Measurements from ENCODE around the gene BCAM. TPM values are rescaled to one million over a fixed set of nuclear protein-coding genes. Genes with fewer than 3 reads are reported as not detected.

BCAM gene
- total RNA-seq, 1 experiment from 2014 or later, result 146 TPM

DNA sequence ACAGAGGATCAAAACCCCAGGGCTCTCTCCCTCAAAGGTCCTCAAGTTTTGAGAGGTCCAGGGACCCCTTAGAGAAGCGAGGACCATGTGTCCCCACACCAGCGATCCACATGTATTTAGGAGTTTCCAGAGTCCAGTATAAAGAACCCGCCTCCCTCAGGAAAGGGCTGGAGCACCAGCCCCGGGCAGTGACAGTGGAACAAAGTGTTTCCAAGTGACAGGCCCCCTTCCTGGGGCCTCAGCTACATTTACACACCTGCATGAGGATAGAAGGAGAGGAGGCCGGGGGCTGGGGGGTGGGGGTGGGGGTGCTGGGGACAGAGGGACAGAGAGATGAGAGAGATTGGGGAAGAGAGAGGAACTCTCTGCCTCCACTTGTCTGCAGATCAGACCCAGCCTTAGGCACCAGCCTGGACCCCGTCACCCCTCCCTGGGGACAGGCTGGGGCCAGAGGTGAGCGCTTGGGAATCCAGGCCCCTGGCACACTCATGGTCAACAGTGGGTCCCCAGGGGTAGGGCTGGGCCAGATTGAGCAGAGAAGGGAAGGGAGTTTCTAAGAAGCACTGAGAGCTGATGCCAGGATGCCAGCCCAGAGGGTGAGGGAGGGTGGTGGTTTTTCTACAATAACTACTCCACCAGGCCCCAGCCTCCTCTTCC, 802 bp downstream of the BCAM start:
- Histone ChIP-seq H3K4me3 (peak overlapping the region; percentile 95), H3K9me3 (ENCODE audit: insufficient read depth, low read depth) (no peaks in the 10 kb centered on the region), H3K4me2 (peak overlapping the region; percentile 96), H3K36me3 (ENCODE audit: low read depth) (0 out of 2 replicates have a peak, but pooled peaks cover 10% of the 10 kb centered on the region), H3K27ac (0 out of 2 replicates have a peak overlapping the region, but pooled peaks have one; percentile 24), H3K27me3 (ENCODE audit: insufficient read depth, low read depth) (no peaks in the 10 kb centered on the region), H3K4me1 (replicated peaks; ENCODE audit: insufficient read depth) (peaks cover 36% of the 10 kb centered on the region), H2AFZ (0 out of 2 replicates have a peak overlapping the region, but pooled peaks have one; percentile 79), H4K20me1 (ENCODE audit: insufficient read depth) (peaks cover 12% of the 10 kb centered on the region), H3K79me2 (ENCODE audit: low read depth) (peaks cover 14% of the 10 kb centered on the region), H3K9me2 (ENCODE audit: insufficient read depth) (no peaks in the 10 kb centered on the region), H3F3A (ENCODE audit: insufficient read depth, low read depth) (peaks cover 52% of the 10 kb centered on the region)
- BruUV-seq (replicated peaks), result no TSS peak
- DNase-seq, result no peak
- no peak for TF ChIP-seq EZH2 (IDR thresholded peaks at IDR 0.05; ENCODE audit: low read depth)
- TF ChIP-seq, protein P1, sequence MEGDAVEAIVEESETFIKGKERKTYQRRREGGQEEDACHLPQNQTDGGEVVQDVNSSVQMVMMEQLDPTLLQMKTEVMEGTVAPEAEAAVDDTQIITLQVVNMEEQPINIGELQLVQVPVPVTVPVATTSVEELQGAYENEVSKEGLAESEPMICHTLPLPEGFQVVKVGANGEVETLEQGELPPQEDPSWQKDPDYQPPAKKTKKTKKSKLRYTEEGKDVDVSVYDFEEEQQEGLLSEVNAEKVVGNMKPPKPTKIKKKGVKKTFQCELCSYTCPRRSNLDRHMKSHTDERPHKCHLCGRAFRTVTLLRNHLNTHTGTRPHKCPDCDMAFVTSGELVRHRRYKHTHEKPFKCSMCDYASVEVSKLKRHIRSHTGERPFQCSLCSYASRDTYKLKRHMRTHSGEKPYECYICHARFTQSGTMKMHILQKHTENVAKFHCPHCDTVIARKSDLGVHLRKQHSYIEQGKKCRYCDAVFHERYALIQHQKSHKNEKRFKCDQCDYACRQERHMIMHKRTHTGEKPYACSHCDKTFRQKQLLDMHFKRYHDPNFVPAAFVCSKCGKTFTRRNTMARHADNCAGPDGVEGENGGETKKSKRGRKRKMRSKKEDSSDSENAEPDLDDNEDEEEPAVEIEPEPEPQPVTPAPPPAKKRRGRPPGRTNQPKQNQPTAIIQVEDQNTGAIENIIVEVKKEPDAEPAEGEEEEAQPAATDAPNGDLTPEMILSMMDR (conservative IDR thresholded peaks at IDR 0.05), result no peak
- POLR2A ChIA-PET (ENCODE audit: unreplicated experiment), result no interaction called here
- intact Hi-C loops (cut with micrococcal nuclease; ENCODE audit: unreplicated experiment), result loop anchor here (2.0 kb wide), 1 partner anchor 81 kb away; the partner anchor contains the start of gene TOMM40
- CTCF ChIA-PET, result interaction anchor here (0.6 to 1.3 kb wide), 2 partner anchors 15 to 239 kb away, joined by 4 to 5 read pairs; no protein-coding TSS in a partner anchor

DNA sequence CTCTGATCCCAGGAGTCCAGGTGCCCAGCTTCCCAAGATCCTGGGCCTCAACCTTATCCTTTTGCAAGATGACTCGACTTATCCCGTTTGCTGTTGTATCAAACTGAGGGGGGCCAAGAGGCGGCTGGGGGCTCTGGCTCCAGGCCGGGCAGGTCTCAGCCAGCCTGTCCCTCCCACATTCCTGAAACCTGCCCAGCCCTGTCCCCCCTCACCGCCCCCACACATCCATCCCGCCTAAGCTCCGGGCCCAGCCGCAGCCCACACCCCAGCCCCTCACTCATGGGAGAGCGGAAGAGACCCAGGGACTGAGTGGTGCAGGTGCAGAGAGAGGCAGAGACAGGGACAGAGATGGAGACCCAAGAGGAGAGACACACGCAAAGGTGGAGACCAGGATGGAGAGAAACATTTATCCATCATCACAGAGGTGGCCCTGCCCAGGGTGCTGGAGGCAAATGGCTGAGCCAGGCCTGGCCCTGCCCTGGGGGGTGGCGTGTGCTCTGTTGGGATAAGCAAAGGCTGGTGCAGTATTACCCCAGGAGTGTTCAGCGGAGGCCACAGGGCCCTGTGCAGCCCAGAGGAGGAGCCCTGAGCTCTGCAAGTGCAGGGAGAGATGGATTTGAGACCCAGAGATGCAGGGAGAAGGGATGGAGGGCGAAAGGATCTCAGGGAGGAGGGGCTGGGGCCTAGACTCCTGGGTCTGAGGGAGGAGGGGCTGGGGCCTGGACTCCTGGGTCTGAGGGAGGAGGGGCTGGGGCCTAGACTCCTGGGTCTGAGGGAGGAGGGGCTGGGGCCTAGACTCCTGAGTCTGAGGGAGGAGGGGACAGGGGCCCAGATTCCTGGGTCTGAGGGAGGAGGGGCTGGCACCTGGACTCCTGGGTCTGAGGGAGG, 1.6 kb downstream of the BCAM start:
- H3K9me3 ChIP-seq (ENCODE audit: insufficient read depth, low read depth), result no peaks in the 10 kb centered on the region
- BruUV-seq (replicated peaks), result no TSS peak
- TF ChIP-seq, protein P1 (conservative IDR thresholded peaks at IDR 0.05), result no peak
- no peak for TF ChIP-seq EZH2 (IDR thresholded peaks at IDR 0.05; ENCODE audit: low read depth)
- H3K36me3 ChIP-seq (ENCODE audit: low read depth), result 0 out of 2 replicates have a peak, but pooled peaks cover 10% of the 10 kb centered on the region
- no peak overlapping the region for H2AFZ ChIP-seq
- ChIA-PET POLR2A (ENCODE audit: unreplicated experiment) (interaction anchor here (0.6 kb wide), 1 partner anchor 27 kb away, joined by 18 read pairs; no protein-coding TSS in a partner anchor), CTCF (interaction anchor here (0.6 kb wide), 1 partner anchor 670 kb away, joined by 3 read pairs; no protein-coding TSS in a partner anchor)
- peaks cover 12% of the 10 kb centered on the region for H4K20me1 ChIP-seq (ENCODE audit: insufficient read depth)
- H3F3A ChIP-seq (ENCODE audit: insufficient read depth, low read depth), result peaks cover 49% of the 10 kb centered on the region
- peaks cover 36% of the 10 kb centered on the region for H3K4me1 ChIP-seq (replicated peaks; ENCODE audit: insufficient read depth)
- intact Hi-C loops (cut with micrococcal nuclease; ENCODE audit: unreplicated experiment), result no loop called here
- H3K9me2 ChIP-seq (ENCODE audit: insufficient read depth), result no peaks in the 10 kb centered on the region
- DNase-seq, result no peak
- peaks cover 14% of the 10 kb centered on the region for H3K79me2 ChIP-seq (ENCODE audit: low read depth)
- no peaks in the 10 kb centered on the region for H3K27me3 ChIP-seq (ENCODE audit: insufficient read depth, low read depth)
- H3K4me2 ChIP-seq, result peak overlapping the region; percentile 96
- H3K4me3 ChIP-seq, result no peak overlapping the region; the same call in 1 of the 2 replicates
- no peak overlapping the region for H3K27ac ChIP-seq

DNA sequence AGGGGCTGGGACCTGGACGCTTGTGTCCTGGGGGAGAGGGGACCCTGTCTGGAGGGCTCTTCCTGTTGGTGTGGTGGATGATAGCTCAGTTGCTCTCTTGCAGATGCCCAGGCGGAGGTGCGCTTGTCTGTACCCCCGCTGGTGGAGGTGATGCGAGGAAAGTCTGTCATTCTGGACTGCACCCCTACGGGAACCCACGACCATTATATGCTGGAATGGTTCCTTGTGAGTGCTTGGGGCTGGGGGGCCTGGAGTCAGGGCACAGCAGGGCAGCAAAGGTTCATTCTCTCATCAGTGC, 2.2 kb downstream of the BCAM start:
- BruUV-seq (replicated peaks), result no TSS peak
- Histone ChIP-seq H2AFZ (no peak overlapping the region), H3K79me2 (ENCODE audit: low read depth) (peaks cover 14% of the 10 kb centered on the region), H3K27ac (no peak overlapping the region), H3K9me2 (ENCODE audit: insufficient read depth) (no peaks in the 10 kb centered on the region), H3K4me3 (no peak overlapping the region), H4K20me1 (ENCODE audit: insufficient read depth) (peaks cover 12% of the 10 kb centered on the region), H3K27me3 (ENCODE audit: insufficient read depth, low read depth) (no peaks in the 10 kb centered on the region), H3K4me1 (replicated peaks; ENCODE audit: insufficient read depth) (peaks cover 36% of the 10 kb centered on the region), H3K4me2 (no peak overlapping the region), H3F3A (ENCODE audit: insufficient read depth, low read depth) (peaks cover 46% of the 10 kb centered on the region), H3K9me3 (ENCODE audit: insufficient read depth, low read depth) (no peaks in the 10 kb centered on the region), H3K36me3 (ENCODE audit: low read depth) (0 out of 2 replicates have a peak, but pooled peaks cover 10% of the 10 kb centered on the region)
- TF ChIP-seq, protein P1 (conservative IDR thresholded peaks at IDR 0.05), result no peak
- no peak for TF ChIP-seq EZH2 (IDR thresholded peaks at IDR 0.05; ENCODE audit: low read depth)
- no peak for DNase-seq
- ChIA-PET CTCF (no interaction called here), POLR2A (ENCODE audit: unreplicated experiment) (interaction anchor here (0.6 kb wide), 1 partner anchor 28 kb away, joined by 18 read pairs; no protein-coding TSS in a partner anchor)
- intact Hi-C loops (cut with micrococcal nuclease; ENCODE audit: unreplicated experiment), result no loop called here
